Measurements from ENCODE around the gene PALB2. TPM values are rescaled to one million over a fixed set of nuclear protein-coding genes. Genes with fewer than 3 reads are reported as not detected.

The PALB2 gene
- total and polyA plus RNA-seq, 9 of the 15 experiments (the other 6 are each of a cell fraction or from before 2014, with no cell fraction given): 7.0 to 25.8 (median 15.2) TPM

DNA sequence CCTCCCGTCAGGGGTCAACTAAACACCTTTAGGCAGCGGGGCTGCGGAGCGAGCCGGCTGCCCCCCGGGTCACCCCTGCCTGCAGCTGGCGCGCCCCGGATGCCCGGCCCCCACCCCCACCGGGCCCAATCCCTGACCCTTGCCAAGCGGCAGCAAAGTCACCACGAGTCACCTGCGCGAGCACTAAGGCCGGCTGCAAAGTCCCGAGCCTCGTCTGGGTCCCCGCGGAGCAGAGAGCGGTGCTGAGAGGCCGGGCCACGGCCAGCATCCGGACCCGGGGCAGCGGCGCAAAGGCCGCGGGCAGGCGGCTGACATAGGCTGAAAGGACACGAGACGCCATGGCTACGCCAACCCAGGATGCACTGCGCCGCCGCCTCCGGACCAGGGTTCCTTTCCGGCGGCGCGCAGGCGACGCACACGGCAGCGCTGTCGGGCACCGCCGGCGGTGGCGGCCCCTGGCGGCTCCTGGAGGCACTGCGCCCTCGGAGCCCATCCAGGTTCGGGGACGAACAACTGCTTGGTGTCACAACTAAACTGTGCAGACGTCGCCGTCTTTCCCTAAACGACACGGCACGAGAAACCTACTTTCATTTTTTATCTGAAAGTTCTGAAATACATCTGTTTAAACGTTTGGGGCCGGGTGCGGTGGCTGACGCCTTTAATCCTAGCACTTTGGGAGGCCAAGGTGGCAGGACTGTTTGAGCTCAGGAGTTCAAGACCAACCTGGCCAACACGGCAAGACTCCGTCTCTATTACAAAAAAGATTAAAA is 45.0 kb downstream of the PALB2 start, which contains the start of gene NDUFAB1 (continued):
- TF ChIP-seq, protein P1, sequence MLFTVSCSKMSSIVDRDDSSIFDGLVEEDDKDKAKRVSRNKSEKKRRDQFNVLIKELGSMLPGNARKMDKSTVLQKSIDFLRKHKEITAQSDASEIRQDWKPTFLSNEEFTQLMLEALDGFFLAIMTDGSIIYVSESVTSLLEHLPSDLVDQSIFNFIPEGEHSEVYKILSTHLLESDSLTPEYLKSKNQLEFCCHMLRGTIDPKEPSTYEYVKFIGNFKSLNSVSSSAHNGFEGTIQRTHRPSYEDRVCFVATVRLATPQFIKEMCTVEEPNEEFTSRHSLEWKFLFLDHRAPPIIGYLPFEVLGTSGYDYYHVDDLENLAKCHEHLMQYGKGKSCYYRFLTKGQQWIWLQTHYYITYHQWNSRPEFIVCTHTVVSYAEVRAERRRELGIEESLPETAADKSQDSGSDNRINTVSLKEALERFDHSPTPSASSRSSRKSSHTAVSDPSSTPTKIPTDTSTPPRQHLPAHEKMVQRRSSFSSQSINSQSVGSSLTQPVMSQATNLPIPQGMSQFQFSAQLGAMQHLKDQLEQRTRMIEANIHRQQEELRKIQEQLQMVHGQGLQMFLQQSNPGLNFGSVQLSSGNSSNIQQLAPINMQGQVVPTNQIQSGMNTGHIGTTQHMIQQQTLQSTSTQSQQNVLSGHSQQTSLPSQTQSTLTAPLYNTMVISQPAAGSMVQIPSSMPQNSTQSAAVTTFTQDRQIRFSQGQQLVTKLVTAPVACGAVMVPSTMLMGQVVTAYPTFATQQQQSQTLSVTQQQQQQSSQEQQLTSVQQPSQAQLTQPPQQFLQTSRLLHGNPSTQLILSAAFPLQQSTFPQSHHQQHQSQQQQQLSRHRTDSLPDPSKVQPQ (CRISPR knock-in tag; IDR thresholded peaks at IDR 0.05; ENCODE audit: borderline replicate concordance): no peak
- TF ChIP-seq POU5F1 (IDR thresholded peaks at IDR 0.05; ENCODE audit: borderline replicate concordance, low read depth, low read length, partially characterized antibody) (no peak), COPS2 (conservative IDR thresholded peaks at IDR 0.05) (no peak), CC2D1A (IDR thresholded peaks at IDR 0.05) (no peak), PCBP1 (IDR thresholded peaks at IDR 0.05; ENCODE audit: low read depth, low read length, poor library complexity, severe bottlenecking) (peak; percentile 55), MCM5 (IDR thresholded peaks at IDR 0.05; ENCODE audit: low read depth) (no peak), ZNF184 (CRISPR knock-in tag; IDR thresholded peaks at IDR 0.05) (no peak), XRCC4 (IDR thresholded peaks at IDR 0.05; ENCODE audit: extremely low read depth, insufficient read depth, insufficient read length) (no peak), ZNF57 (CRISPR knock-in tag; IDR thresholded peaks at IDR 0.05) (no peak), MTA3 (IDR thresholded peaks at IDR 0.05; ENCODE audit: borderline replicate concordance) (peak; percentile 84; the same call in 1 of the 2 replicates), TFAM (CRISPR knock-in tag; conservative IDR thresholded peaks at IDR 0.05) (no peak), MEF2A (IDR thresholded peaks at IDR 0.05; ENCODE audit: control insufficient read depth, low read depth, low read length) (no peak), CEBPG (CRISPR knock-in tag; IDR thresholded peaks at IDR 0.05) (peak; percentile 36; the same call in 1 of the 2 replicates), CEBPG (tag; conservative IDR thresholded peaks at IDR 0.05 in 1 of 2, IDR thresholded peaks at IDR 0.05 in 1 of 2) (no peak; a peak in 1 of 4 replicates), TEAD2 (tag; IDR thresholded peaks at IDR 0.05) (no peak), PHB2 (IDR thresholded peaks at IDR 0.05; ENCODE audit: low read depth) (no peak), ZFX (CRISPR knock-in tag; IDR thresholded peaks at IDR 0.05) (peak; percentile 78), POLR2AphosphoS2 (IDR thresholded peaks at IDR 0.05; ENCODE audit: low read length) (no peak), FOXJ3 (CRISPR knock-in tag; IDR thresholded peaks at IDR 0.05) (no peak), IFI16 (CRISPR knock-in tag; IDR thresholded peaks at IDR 0.05) (no peak), PHF20 (IDR thresholded peaks at IDR 0.05; ENCODE audit: partially characterized antibody) (peak; percentile 85), ZNF507 (tag; conservative IDR thresholded peaks at IDR 0.05) (no peak), TCF7 (IDR thresholded peaks at IDR 0.05; ENCODE audit: borderline replicate concordance) (no peak), MCM3 (IDR thresholded peaks at IDR 0.05) (no peak), ZNF583 (CRISPR knock-in tag; IDR thresholded peaks at IDR 0.05) (no peak), THRAP3 (IDR thresholded peaks at IDR 0.05; ENCODE audit: borderline replicate concordance) (no peak), ZNF282 (CRISPR knock-in tag; IDR thresholded peaks at IDR 0.05) (no peak)
- TF ChIP-seq, protein P2, sequence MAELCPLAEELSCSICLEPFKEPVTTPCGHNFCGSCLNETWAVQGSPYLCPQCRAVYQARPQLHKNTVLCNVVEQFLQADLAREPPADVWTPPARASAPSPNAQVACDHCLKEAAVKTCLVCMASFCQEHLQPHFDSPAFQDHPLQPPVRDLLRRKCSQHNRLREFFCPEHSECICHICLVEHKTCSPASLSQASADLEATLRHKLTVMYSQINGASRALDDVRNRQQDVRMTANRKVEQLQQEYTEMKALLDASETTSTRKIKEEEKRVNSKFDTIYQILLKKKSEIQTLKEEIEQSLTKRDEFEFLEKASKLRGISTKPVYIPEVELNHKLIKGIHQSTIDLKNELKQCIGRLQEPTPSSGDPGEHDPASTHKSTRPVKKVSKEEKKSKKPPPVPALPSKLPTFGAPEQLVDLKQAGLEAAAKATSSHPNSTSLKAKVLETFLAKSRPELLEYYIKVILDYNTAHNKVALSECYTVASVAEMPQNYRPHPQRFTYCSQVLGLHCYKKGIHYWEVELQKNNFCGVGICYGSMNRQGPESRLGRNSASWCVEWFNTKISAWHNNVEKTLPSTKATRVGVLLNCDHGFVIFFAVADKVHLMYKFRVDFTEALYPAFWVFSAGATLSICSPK (IDR thresholded peaks at IDR 0.05; ENCODE audit: borderline replicate concordance): no peak

All from K562 (cell line).